BLaER1 (cell line): ENCODE measurements around the gene LASP1NB.
"Not testable (repeated sequence)": the region's sequence is repeated elsewhere in the genome, so short reads cannot be mapped to it uniquely, and the experiment has no call there.

Source experiments
- H3K27ac ChIP-seq: shearing (Covaris generic); formaldehyde crosslinking; 2 replicates; pipeline ENCODE4 v1.8.1; 2022
- H3K27me3 ChIP-seq: shearing (Covaris generic); formaldehyde crosslinking; 2 replicates; pipeline ENCODE4 v1.8.1; 2022
- H3K36me3 ChIP-seq: shearing (Covaris generic); formaldehyde crosslinking; 2 replicates; pipeline ENCODE4 v1.8.1; 2022
- H3K4me1 ChIP-seq: shearing (Covaris generic); formaldehyde crosslinking; 2 replicates; pipeline ENCODE4 v1.8.1; 2022
- H3K4me2 ChIP-seq: shearing (Covaris generic); formaldehyde crosslinking; 2 replicates; pipeline ENCODE4 v1.8.1; 2022
- H3K4me3 ChIP-seq: shearing (Covaris generic); formaldehyde crosslinking; 2 replicates; pipeline ENCODE4 v1.8.1; 2022
- H3K9ac ChIP-seq: shearing (Covaris generic); formaldehyde crosslinking; 2 replicates; pipeline ENCODE4 v1.8.1; 2022
- H3K9me3 ChIP-seq: shearing (Covaris generic); formaldehyde crosslinking; 2 replicates; pipeline ENCODE4 v1.8.1; 2022
- H4K20me1 ChIP-seq: shearing (Covaris generic); formaldehyde crosslinking; 2 replicates; pipeline ENCODE4 v1.8.1; 2022
- Cebpa-rat ChIP-seq: shearing (Covaris generic); IDR thresholded peaks from 2 replicates; pipeline ENCODE4 v1.8.1; 2022

LASP1NB gene

GRCh38 chr17:38921756-38922411, 3.5 kb upstream of the LASP1NB start:
- Histone ChIP-seq H3K27me3 (no peaks in the 10 kb centered on the region), H3K9ac (peak overlapping the region; percentile 40; the same call in 1 of the 2 replicates), H3K4me1 (peaks cover 74% of the 10 kb centered on the region), H3K4me3 (no peak overlapping the region), H4K20me1 (0 out of 2 replicates have a peak, but pooled peaks cover 7% of the 10 kb centered on the region), H3K36me3 (peaks cover 35% of the 10 kb centered on the region), H3K27ac (peak overlapping the region; percentile 62), H3K4me2 (peak overlapping the region; percentile 59), H3K9me3 (no peaks in the 10 kb centered on the region)
- no peak for TF ChIP-seq Cebpa-rat

- peaks cover 26% of the 10 kb centered on the region for H3K36me3 ChIP-seq
- H3K4me2 ChIP-seq: peak overlapping the region; percentile 59; the same call in 1 of the 2 replicates
- H3K4me3 ChIP-seq: no peak overlapping the region
- H3K9me3 ChIP-seq: no peaks in the 10 kb centered on the region
- 0 out of 2 replicates have a peak, but pooled peaks cover 7% of the 10 kb centered on the region for H4K20me1 ChIP-seq
- H3K9ac ChIP-seq: peak overlapping the region; percentile 40; the same call in 1 of the 2 replicates
- no peak for TF ChIP-seq Cebpa-rat
- peaks cover 80% of the 10 kb centered on the region for H3K4me1 ChIP-seq
- H3K27ac ChIP-seq: peak overlapping the region; percentile 62; the same call in 1 of the 2 replicates
- no peaks in the 10 kb centered on the region for H3K27me3 ChIP-seq
These were observed 2.7 kb upstream of the LASP1NB start for GRCh38 chr17:38922538-38923297.

- no peak overlapping the region for H3K9ac ChIP-seq
- no peak overlapping the region for H3K4me3 ChIP-seq
- no peaks in the 10 kb centered on the region for H3K36me3 ChIP-seq
- peaks cover 51% of the 10 kb centered on the region for H3K4me1 ChIP-seq
- no peaks in the 10 kb centered on the region for H3K27me3 ChIP-seq
- no peaks in the 10 kb centered on the region for H4K20me1 ChIP-seq
- H3K27ac ChIP-seq: peak overlapping the region; percentile 55
- no peaks in the 10 kb centered on the region for H3K9me3 ChIP-seq
- peak overlapping the region; percentile 74 for H3K4me2 ChIP-seq
- no peak for TF ChIP-seq Cebpa-rat
These were observed 1.1 kb downstream of the LASP1NB start for GRCh38 chr17:38926293-38927070.

GRCh38 chr17:38930782-38931181, 5.4 kb downstream of the LASP1NB start:
- H3K27me3 ChIP-seq, H3K9ac ChIP-seq, H3K36me3 ChIP-seq, H3K9me3 ChIP-seq, H3K27ac ChIP-seq, H4K20me1 ChIP-seq, H3K4me3 ChIP-seq, H3K4me2 ChIP-seq: not testable (repeated sequence)
- H3K4me1 ChIP-seq: peaks cover 17% of the 10 kb centered on the region

GRCh38 chr17:38933962-38934361, 8.5 kb downstream of the LASP1NB start:
- H4K20me1 ChIP-seq, H3K9ac ChIP-seq, H3K4me2 ChIP-seq, H3K27ac ChIP-seq, H3K9me3 ChIP-seq, H3K27me3 ChIP-seq, H3K4me3 ChIP-seq, H3K36me3 ChIP-seq, H3K4me1 ChIP-seq: not testable (repeated sequence)

- Histone ChIP-seq H3K9me3 (no peaks in the 10 kb centered on the region), H3K4me3 (no peak overlapping the region), H3K27me3 (no peaks in the 10 kb centered on the region), H3K36me3 (no peaks in the 10 kb centered on the region), H3K27ac (no peak overlapping the region), H4K20me1 (no peaks in the 10 kb centered on the region), H3K4me2 (no peak overlapping the region), H3K9ac (no peak overlapping the region), H3K4me1 (peaks cover 16% of the 10 kb centered on the region)
- no peak for TF ChIP-seq Cebpa-rat
These were observed 14.6 kb downstream of the LASP1NB start for GRCh38 chr17:38939987-38940386.

GRCh38 chr17:38940404-38940803, 15.0 kb downstream of the LASP1NB start:
- H3K4me3 ChIP-seq: no peak overlapping the region
- no peaks in the 10 kb centered on the region for H4K20me1 ChIP-seq
- H3K4me1 ChIP-seq: peaks cover 16% of the 10 kb centered on the region
- H3K9ac ChIP-seq: no peak overlapping the region
- H3K27ac ChIP-seq: no peak overlapping the region
- TF ChIP-seq Cebpa-rat: no peak
- no peaks in the 10 kb centered on the region for H3K36me3 ChIP-seq
- no peaks in the 10 kb centered on the region for H3K27me3 ChIP-seq
- H3K4me2 ChIP-seq: no peak overlapping the region
- no peaks in the 10 kb centered on the region for H3K9me3 ChIP-seq

GRCh38 chr17:38942696-38943334, 17.4 kb downstream of the LASP1NB start:
- TF ChIP-seq Cebpa-rat: no peak
- Histone ChIP-seq H3K9ac (no peak overlapping the region), H3K4me1 (peaks cover 16% of the 10 kb centered on the region), H3K4me3 (no peak overlapping the region), H3K9me3 (no peaks in the 10 kb centered on the region), H3K4me2 (peak overlapping the region; percentile 35), H3K36me3 (no peaks in the 10 kb centered on the region), H4K20me1 (no peaks in the 10 kb centered on the region), H3K27ac (no peak overlapping the region), H3K27me3 (no peaks in the 10 kb centered on the region)

- Histone ChIP-seq H3K4me1 (peaks cover 16% of the 10 kb centered on the region), H3K27me3 (no peaks in the 10 kb centered on the region), H3K4me2 (no peak overlapping the region; the same call in 1 of the 2 replicates), H3K4me3 (no peak overlapping the region), H3K27ac (no peak overlapping the region), H3K36me3 (no peaks in the 10 kb centered on the region), H4K20me1 (no peaks in the 10 kb centered on the region), H3K9ac (no peak overlapping the region), H3K9me3 (no peaks in the 10 kb centered on the region)
- no peak for TF ChIP-seq Cebpa-rat
These were observed 18.2 kb downstream of the LASP1NB start for GRCh38 chr17:38943607-38944006.
